WERI-Rb-1 (cell line): Measurements from ENCODE around the gene TEX38.

Source experiments
- DNase-seq: peaks from one replicate; pipeline ENCODE4 v3.0.0-alpha.2; 2020
- H3K27ac ChIP-seq: fragments of 250-450 bp; sonication (Bioruptor Pico); 2 replicates; pipeline ENCODE4 v1.5.1; 2020; ENCODE audit warnings: mild to moderate bottlenecking, moderate library complexity
- H3K27me3 ChIP-seq: fragments of 250-450 bp; sonication (Bioruptor Pico); 2 replicates; pipeline ENCODE4 v1.5.1; 2021; ENCODE audit warnings: mild to moderate bottlenecking, low read depth, moderate library complexity; ENCODE audit not compliant: insufficient read depth, severe bottlenecking
- H3K36me3 ChIP-seq: fragments of 250-450 bp; sonication (Bioruptor Pico); 2 replicates; pipeline ENCODE4 v1.5.1; 2020; ENCODE audit warnings: mild to moderate bottlenecking, moderate library complexity
- H3K4me3 ChIP-seq: 2 replicates; pipeline ENCODE4 v1.5.1; 2011; ENCODE audit warnings: low read depth, mild to moderate bottlenecking, control low read depth, low read length
- H3K9me3 ChIP-seq: fragments of 250-450 bp; sonication (Bioruptor Pico); 2 replicates; pipeline ENCODE4 v1.5.1; 2021; ENCODE audit warnings: mild to moderate bottlenecking, moderate library complexity; ENCODE audit not compliant: severe bottlenecking
- CTCF ChIP-seq: IDR thresholded peaks from 2 replicates; pipeline ENCODE4 v1.5.1; 2011; ENCODE audit warnings: low read depth, mild to moderate bottlenecking, control low read depth, inconsistent platforms, low read length

TEX38 gene

DNA sequence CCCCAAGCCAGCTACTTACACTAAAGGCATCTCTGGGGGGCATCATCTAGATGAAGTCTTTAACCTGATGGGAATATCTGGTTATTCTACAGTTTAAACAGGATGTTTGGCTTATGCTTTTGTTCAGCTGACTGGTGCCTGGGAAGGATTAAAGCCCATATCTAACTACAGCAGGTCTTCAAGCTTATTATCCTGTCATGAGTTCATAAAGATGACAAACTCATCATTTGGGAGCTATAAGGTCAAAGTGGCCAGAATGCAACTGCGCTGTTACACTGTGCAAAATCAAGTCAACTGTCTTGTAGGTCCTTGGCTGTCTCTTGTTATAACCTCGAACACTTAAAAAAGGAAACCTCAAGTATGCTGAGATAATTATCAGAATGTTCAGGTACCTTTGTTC lies 36.4 kb upstream of the TEX38 start:
- no peak overlapping the region for H3K4me3 ChIP-seq
- H3K9me3 ChIP-seq: no peaks in the 10 kb centered on the region
- no peaks in the 10 kb centered on the region for H3K27me3 ChIP-seq
- H3K36me3 ChIP-seq: peaks cover 14% of the 10 kb centered on the region
- H3K27ac ChIP-seq: no peak overlapping the region
- DNase-seq: no peak
- no peak for TF ChIP-seq CTCF

DNA sequence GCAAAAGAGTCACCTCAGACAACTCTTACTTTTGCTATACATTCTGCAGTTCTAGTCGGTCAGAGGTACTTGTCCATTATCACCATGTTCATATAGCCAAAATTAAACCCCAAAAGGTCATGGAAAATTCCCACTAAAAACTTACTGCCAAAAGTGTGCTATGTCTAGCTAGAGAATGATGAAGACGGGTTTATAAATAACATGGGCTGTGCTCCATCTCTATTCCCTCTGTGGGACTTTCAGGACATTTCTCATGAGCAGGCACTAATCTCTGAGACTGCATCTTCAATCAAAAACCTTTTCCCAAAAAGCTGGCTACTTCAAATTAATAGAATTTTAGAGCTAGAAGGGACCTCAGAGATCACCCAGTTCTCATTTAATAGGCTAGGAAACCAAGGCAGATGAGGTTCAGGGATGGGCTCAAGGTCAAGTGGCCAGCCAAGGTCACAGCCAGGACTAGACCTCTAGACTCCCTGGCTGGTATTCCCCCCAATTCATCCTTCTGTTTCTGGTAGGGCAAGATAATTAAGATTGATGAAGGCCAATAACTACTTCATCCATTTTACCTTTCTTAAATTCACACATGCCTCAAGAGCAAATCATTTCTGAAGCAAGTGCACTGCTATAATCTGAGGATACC lies 34.1 kb upstream of the TEX38 start:
- H3K27ac ChIP-seq: no peak overlapping the region
- DNase-seq: no peak
- H3K4me3 ChIP-seq: no peak overlapping the region
- no peaks in the 10 kb centered on the region for H3K9me3 ChIP-seq
- H3K36me3 ChIP-seq: peaks cover 6% of the 10 kb centered on the region
- no peak for TF ChIP-seq CTCF
- H3K27me3 ChIP-seq: no peaks in the 10 kb centered on the region

- no peak overlapping the region for H3K27ac ChIP-seq
- H3K9me3 ChIP-seq: no peaks in the 10 kb centered on the region
- no peaks in the 10 kb centered on the region for H3K27me3 ChIP-seq
- H3K36me3 ChIP-seq: peaks cover 6% of the 10 kb centered on the region
- no peak for DNase-seq
- no peak overlapping the region for H3K4me3 ChIP-seq
- no peak for TF ChIP-seq CTCF
These were observed 32.7 kb upstream of the TEX38 start for GRCh38 chr1:46638921-46639320.

- DNase-seq: no peak
- no peak overlapping the region for H3K4me3 ChIP-seq
- TF ChIP-seq CTCF: no peak
- H3K36me3 ChIP-seq: peaks cover under 1% of the 10 kb centered on the region; the same call in 1 of the 2 replicates
- H3K27ac ChIP-seq: no peak overlapping the region
- no peaks in the 10 kb centered on the region for H3K9me3 ChIP-seq
- H3K27me3 ChIP-seq: no peaks in the 10 kb centered on the region
These were observed 32.1 kb upstream of the TEX38 start for GRCh38 chr1:46639547-46639946.

- Histone ChIP-seq H3K9me3 (no peaks in the 10 kb centered on the region), H3K27ac (no peak overlapping the region), H3K36me3 (no peaks in the 10 kb centered on the region; the same call in 1 of the 2 replicates), H3K27me3 (no peaks in the 10 kb centered on the region), H3K4me3 (no peak overlapping the region)
- TF ChIP-seq CTCF: no peak
- DNase-seq: no peak
These were observed 29.5 kb upstream of the TEX38 start for GRCh38 chr1:46642115-46642680.

DNA sequence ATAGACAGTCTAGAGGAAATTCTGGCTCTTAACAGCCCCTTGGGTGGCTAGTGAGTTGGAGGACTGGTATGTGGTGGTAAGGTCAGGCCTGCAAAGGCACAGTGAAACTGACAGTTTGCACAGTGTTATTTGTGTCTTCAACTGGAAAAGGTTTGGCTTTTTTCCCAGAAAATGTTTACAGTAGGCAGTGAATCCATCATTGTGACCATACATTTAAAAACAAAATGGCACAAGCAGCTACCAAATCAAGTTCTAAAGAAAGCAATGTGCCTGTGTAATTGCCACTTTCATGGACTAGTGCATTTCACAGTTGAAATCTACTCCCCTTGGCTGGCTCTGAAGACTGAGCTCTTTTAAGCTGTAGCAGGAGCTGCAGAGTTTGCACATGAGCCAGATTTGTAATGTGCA lies 28.3 kb upstream of the TEX38 start:
- no peak for DNase-seq
- H3K27me3 ChIP-seq: no peaks in the 10 kb centered on the region
- no peak overlapping the region for H3K27ac ChIP-seq
- TF ChIP-seq CTCF: no peak
- no peak overlapping the region for H3K4me3 ChIP-seq
- H3K9me3 ChIP-seq: no peaks in the 10 kb centered on the region
- H3K36me3 ChIP-seq: no peaks in the 10 kb centered on the region; the same call in 1 of the 2 replicates
